AG09319 (cell line): ENCODE results near the gene KHSRP.

Experiments used
- DNase-seq: peaks from one replicate; pipeline ENCODE4 v3.0.0-alpha.2; 2010; ENCODE audit warnings: low read depth; ENCODE audit errors: extremely low read depth
- CTCF ChIP-seq: IDR thresholded peaks from 2 replicates; pipeline ENCODE4 v1.5.1; 2011; ENCODE audit warnings: low read depth, mild to moderate bottlenecking, inconsistent platforms, low read length, moderate library complexity

KHSRP gene

GRCh38 chr19:6381030-6381750 lies 43.4 kb downstream of the KHSRP start:
- no peak for TF ChIP-seq CTCF
- no peak for DNase-seq

GRCh38 chr19:6379744-6380143 lies 44.9 kb downstream of the KHSRP start:
- no peak for DNase-seq
- TF ChIP-seq CTCF = no peak

GRCh38 chr19:6378486-6378885 lies 46.1 kb downstream of the KHSRP start:
- no peak for DNase-seq
- no peak for TF ChIP-seq CTCF

- no peak for DNase-seq
- TF ChIP-seq CTCF = no peak
Measured at GRCh38 chr19:6378041-6378440, 46.6 kb downstream of the KHSRP start.

GRCh38 chr19:6376512-6377190 lies 48.0 kb downstream of the KHSRP start:
- no peak for TF ChIP-seq CTCF
- no peak for DNase-seq

GRCh38 chr19:6375411-6376010 lies 49.1 kb downstream of the KHSRP start, which contains the start of gene PSPN:
TSS of gene PSPN (minus strand) at chr19:6375933. CDS start at chr19:6375849, 84 bp downstream.
- DNase-seq = no peak
- no peak for TF ChIP-seq CTCF
